HT1080 (cell line): ENCODE results near the gene PIK3R4. TPM values are rescaled to one million over a fixed set of nuclear protein-coding genes. Genes with fewer than 3 reads are reported as not detected.
A peak's percentile ranks its signal among the peaks of the same experiment; 100 is the strongest.

Source experiments
- DNase-seq: peaks from one replicate; pipeline ENCODE4 v3.0.0-alpha.2; 2015; ENCODE audit warnings: low read depth
- total RNA-seq: library from RNA; depleted of rRNA; stranded (reverse); fragments of >200 nt; shearing (Covaris generic); gene quantifications from 2 replicates; pipeline ENCODE4 v1.2.3, GENCODE V29; 2014

Gene PIK3R4
- total RNA-seq, 1 experiment from 2014 or later: 65.0 TPM

GRCh38 chr3:130688697-130689470, 57.7 kb downstream of the PIK3R4 start:
- no peak for DNase-seq

- no peak for DNase-seq
Measured at GRCh38 chr3:130688015-130688688, 58.5 kb downstream of the PIK3R4 start.

GRCh38 chr3:130687327-130687726, 59.3 kb downstream of the PIK3R4 start:
- DNase-seq: no peak

GRCh38 chr3:130686833-130687232, 59.8 kb downstream of the PIK3R4 start:
- DNase-seq: no peak

GRCh38 chr3:130682131-130682530, 64.5 kb downstream of the PIK3R4 start:
- DNase-seq: no peak

DNA sequence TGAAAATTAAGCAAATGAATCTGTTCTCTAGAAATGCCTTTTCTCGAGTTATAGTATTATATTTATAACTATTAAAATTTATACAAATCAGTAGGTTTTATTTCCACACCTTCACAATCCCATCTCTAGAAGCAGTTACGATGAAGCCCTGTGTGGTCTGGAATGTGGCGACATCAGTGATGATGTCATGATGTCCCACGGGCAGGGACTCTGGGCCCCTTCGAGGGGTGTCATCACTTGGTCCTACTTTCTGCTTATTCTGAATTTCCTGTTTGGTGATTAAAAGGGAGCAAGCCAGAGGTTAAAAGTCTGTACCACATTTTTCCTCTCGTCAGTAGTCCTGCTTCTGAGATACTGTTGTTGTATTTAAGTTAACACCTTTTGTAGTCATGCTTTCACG, 67.4 kb downstream of the PIK3R4 start:
- no peak for DNase-seq

GRCh38 chr3:130677343-130677742, 69.3 kb downstream of the PIK3R4 start:
- DNase-seq: no peak

DNA sequence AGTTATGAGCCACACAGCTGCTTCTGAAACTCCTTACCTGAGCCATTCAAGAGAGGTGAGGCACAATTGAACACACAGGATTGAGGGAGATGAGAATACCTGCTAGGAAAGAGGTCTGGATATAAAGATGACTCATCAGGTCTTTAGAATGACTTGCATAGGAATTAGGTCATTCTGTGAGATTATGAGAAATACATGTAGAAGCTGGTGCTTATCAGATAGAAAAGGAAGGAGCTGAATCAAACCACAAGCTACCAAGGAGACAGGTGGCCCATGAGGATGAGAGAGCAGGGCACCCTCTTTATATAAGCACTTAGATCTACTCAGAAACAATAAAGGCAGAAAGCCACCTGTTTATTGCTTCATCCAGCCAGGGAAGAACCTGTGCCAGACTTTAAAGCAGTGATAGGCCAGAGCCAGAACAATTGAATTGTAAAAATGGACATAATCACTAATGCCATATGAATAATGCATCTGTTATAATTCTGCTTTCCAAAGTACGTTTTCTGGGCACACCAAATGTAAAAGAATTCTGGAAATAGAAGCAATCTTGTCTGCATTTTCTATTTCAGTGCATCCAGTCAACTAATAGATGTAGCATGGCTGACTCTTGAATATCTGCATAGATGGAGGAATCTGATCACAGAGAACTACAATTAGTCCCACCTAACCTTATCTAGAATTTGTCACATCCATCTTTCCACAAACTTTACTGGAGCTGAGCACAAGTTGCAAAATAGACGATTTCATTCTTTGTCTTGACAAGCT, 74.9 kb downstream of the PIK3R4 start:
- peak; percentile 44 for DNase-seq

GRCh38 chr3:130669740-130670139, 76.9 kb downstream of the PIK3R4 start:
- no peak for DNase-seq

GRCh38 chr3:130663092-130663491, 83.5 kb downstream of the PIK3R4 start:
- DNase-seq: no peak

GRCh38 chr3:130662501-130662996, 84.1 kb downstream of the PIK3R4 start:
- DNase-seq: no peak

DNA sequence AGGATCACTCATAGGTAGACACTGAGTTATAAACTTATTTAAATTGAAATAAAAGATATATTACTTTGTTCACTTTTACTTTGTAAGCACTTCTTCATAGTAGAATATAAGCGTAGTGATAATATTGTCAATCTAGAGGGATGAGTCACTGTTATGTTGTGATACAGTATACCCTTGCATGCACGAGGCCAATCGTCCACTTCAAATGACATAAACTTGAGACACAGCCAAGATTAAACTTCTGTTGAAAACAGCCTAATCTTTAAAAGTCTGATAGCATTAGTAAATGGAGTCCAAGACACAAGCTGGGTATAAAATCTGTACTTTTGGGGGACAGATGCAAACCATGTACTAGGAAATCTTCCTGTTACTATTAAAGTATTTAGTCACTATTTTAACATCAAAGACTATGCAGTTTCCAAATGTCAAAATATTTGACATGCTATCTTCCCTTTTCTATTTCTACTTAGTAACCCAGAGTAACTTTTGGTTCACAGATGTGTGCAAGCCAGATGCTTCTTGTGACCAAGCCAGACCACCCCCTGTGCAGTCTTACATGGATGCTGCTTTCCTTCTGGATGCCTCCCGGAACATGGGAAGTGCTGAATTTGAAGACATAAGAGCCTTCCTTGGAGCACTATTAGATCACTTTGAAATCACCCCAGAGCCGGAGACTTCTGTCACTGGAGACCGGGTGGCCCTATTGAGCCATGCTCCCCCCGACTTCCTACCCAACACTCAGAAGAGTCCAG, 85.3 kb downstream of the PIK3R4 start:
- no peak for DNase-seq

GRCh38 chr3:130659911-130660310, 86.7 kb downstream of the PIK3R4 start:
- no peak for DNase-seq

- peak; percentile 52 for DNase-seq
Measured at GRCh38 chr3:130658678-130659077, 88.0 kb downstream of the PIK3R4 start.

DNA sequence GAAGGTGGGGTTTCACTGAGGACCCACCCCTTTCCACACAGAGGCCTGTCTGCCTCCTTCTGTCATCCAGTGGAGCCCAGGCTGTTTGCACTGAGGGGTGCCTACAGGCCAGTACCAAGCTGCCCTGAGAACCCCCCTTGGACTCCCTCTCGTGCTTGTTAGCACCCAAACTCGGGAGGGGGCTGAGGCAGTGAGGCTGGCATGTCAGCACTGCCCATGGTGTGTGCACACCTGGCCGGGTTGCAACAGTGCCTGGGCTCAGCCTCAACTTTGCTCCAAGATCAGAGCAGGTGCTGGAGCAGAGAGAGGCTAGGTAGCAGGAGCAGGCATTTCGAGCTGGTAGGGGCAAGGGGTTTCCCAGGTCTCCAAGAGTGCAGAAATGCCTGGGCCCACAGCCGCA, 90.0 kb downstream of the PIK3R4 start:
- no peak for DNase-seq

DNA sequence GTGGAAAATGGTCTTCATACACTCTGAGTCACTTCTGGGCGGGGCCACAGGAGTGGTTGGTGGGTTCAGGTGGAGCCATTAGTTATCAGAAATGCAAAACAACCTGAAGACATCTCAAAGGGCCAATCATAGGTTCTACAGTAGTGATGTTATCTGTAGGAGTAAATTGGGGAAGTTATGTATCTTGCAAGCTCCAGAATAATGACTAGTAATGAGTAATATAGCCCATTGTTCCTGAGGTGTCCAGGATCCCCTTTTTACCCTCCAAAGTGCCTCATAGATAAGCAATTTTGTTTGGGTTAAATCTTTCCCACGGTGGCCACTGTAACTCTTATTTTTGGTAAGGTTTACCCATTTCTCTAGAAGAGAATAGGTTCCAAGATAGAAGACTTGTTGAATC, 91.7 kb downstream of the PIK3R4 start:
- no peak for DNase-seq

- DNase-seq: no peak
Measured at GRCh38 chr3:130654091-130654490, 92.5 kb downstream of the PIK3R4 start.

GRCh38 chr3:130649061-130649654, 97.5 kb downstream of the PIK3R4 start:
- no peak for DNase-seq

DNA sequence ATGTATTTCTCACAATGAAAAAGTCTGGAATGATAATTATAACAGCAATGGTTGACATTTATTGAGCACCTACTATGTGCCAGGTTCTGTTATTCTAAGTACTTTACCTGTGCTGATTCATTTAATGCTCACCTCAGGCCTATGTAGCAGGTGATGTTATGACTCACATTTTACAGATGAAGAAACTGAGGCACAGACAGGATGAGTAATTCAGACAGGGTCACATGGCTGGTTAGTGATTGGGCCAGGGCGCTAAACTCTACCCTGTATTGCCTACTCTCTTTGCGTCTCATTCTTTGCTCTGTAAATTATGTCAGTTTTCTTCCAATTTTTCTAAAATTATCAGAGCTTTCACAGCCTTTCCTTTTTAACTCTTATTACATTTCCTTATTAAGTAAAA, 98.3 kb downstream of the PIK3R4 start:
- DNase-seq: no peak

DNA sequence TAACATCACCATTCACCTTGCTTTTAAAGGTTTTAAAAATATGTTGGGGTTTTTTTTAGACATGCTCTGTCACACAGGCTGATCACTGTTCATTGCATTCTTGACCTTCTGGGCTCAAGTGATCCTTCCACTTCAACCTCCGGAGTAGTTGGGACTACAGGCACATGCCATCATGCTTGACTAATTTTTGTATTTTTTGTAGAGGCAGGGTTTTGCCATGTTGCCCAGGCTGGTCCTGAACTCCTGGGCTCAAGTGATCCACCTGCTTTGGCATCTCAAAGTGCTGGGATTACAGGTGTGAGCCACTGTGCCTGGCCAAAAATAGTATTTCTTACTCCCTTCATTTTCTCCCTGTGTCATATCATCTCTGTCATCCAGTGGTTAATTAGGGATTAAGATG, 101.4 kb downstream of the PIK3R4 start:
- DNase-seq: no peak
